KOPT-K1 (cell line): Measurements from ENCODE around the gene NAP1L1.

Experiments used
- H3K27ac ChIP-seq: fragments of 200-600 bp; sonication (generic); 2 replicates; pipeline ENCODE4 v1.5.1; 2016; ENCODE audit warnings: antibody characterized with exemption, mild to moderate bottlenecking, low read depth, low read length; ENCODE audit not compliant: poor library complexity, severe bottlenecking
- H3K36me3 ChIP-seq: fragments of 200-600 bp; sonication (generic); 2 replicates; pipeline ENCODE4 v1.5.1; 2017; ENCODE audit warnings: antibody characterized with exemption, mild to moderate bottlenecking, low read length, moderate library complexity; ENCODE audit not compliant: insufficient read depth
- H3K9me3 ChIP-seq: fragments of 200-600 bp; sonication (generic); 2 replicates; pipeline ENCODE4 v1.5.1; 2017; ENCODE audit warnings: antibody characterized with exemption, low read length, mild to moderate bottlenecking; ENCODE audit not compliant: insufficient read depth, poor library complexity, severe bottlenecking

Gene NAP1L1

GRCh38 chr12:76024102-76024781 lies 60.2 kb downstream of the NAP1L1 start:
- H3K27ac ChIP-seq = no peak overlapping the region
- H3K36me3 ChIP-seq = no peaks in the 10 kb centered on the region
- no peaks in the 10 kb centered on the region for H3K9me3 ChIP-seq

- no peaks in the 10 kb centered on the region for H3K36me3 ChIP-seq
- H3K9me3 ChIP-seq = no peaks in the 10 kb centered on the region
- H3K27ac ChIP-seq = no peak overlapping the region
Observed at GRCh38 chr12:76023069-76023690, 61.3 kb downstream of the NAP1L1 start.

- no peak overlapping the region for H3K27ac ChIP-seq
- H3K9me3 ChIP-seq = no peaks in the 10 kb centered on the region
- no peaks in the 10 kb centered on the region for H3K36me3 ChIP-seq
Observed at GRCh38 chr12:76022506-76022905, 62.0 kb downstream of the NAP1L1 start.

- no peaks in the 10 kb centered on the region for H3K9me3 ChIP-seq
- H3K27ac ChIP-seq = peak overlapping the region; percentile 34
- H3K36me3 ChIP-seq = no peaks in the 10 kb centered on the region
Observed at GRCh38 chr12:76020731-76021672, 63.5 kb downstream of the NAP1L1 start.

GRCh38 chr12:76020281-76020680 lies 64.2 kb downstream of the NAP1L1 start:
- no peaks in the 10 kb centered on the region for H3K36me3 ChIP-seq
- H3K9me3 ChIP-seq = no peaks in the 10 kb centered on the region
- peak overlapping the region; percentile 34 for H3K27ac ChIP-seq

GRCh38 chr12:76018672-76019071 lies 65.8 kb downstream of the NAP1L1 start:
- Histone ChIP-seq H3K36me3 (no peaks in the 10 kb centered on the region), H3K9me3 (no peaks in the 10 kb centered on the region), H3K27ac (no peak overlapping the region)

- no peaks in the 10 kb centered on the region for H3K36me3 ChIP-seq
- no peaks in the 10 kb centered on the region for H3K9me3 ChIP-seq
- H3K27ac ChIP-seq = no peak overlapping the region
Observed at GRCh38 chr12:76018111-76018510, 66.4 kb downstream of the NAP1L1 start.

- Histone ChIP-seq H3K9me3 (no peaks in the 10 kb centered on the region), H3K36me3 (no peaks in the 10 kb centered on the region), H3K27ac (no peak overlapping the region)
Observed at GRCh38 chr12:76014007-76014406, 70.5 kb downstream of the NAP1L1 start.

GRCh38 chr12:76013603-76014002 lies 70.9 kb downstream of the NAP1L1 start:
- Histone ChIP-seq H3K9me3 (no peaks in the 10 kb centered on the region), H3K27ac (no peak overlapping the region), H3K36me3 (no peaks in the 10 kb centered on the region)

- no peak overlapping the region for H3K27ac ChIP-seq
- no peaks in the 10 kb centered on the region for H3K9me3 ChIP-seq
- no peaks in the 10 kb centered on the region for H3K36me3 ChIP-seq
Observed at GRCh38 chr12:76012644-76013043, 71.8 kb downstream of the NAP1L1 start.

- Histone ChIP-seq H3K27ac (no peak overlapping the region), H3K9me3 (no peaks in the 10 kb centered on the region), H3K36me3 (no peaks in the 10 kb centered on the region)
Observed at GRCh38 chr12:76010732-76011458, 73.6 kb downstream of the NAP1L1 start.

- Histone ChIP-seq H3K9me3 (peaks cover 6% of the 10 kb centered on the region), H3K27ac (no peak overlapping the region), H3K36me3 (no peaks in the 10 kb centered on the region)
Observed at GRCh38 chr12:76008428-76008827, 76.1 kb downstream of the NAP1L1 start.

- Histone ChIP-seq H3K36me3 (no peaks in the 10 kb centered on the region), H3K9me3 (peaks cover 6% of the 10 kb centered on the region), H3K27ac (no peak overlapping the region)
Observed at GRCh38 chr12:76007640-76008039, 76.8 kb downstream of the NAP1L1 start.

GRCh38 chr12:76006028-76006925 lies 78.2 kb downstream of the NAP1L1 start:
- no peak overlapping the region for H3K27ac ChIP-seq
- peaks cover 6% of the 10 kb centered on the region for H3K9me3 ChIP-seq

More at GRCh38 chr12:76006028-76006925, 78.2 kb downstream of the NAP1L1 start:
- H3K36me3 ChIP-seq = no peaks in the 10 kb centered on the region
